Measurements from ENCODE around the gene ARFGEF2.

GRCh38 chr20:48958743-48959142, 37.2 kb downstream of the ARFGEF2 start:
- TF ChIP-seq CTCF (IDR thresholded peaks at IDR 0.05) (no peak), POLR2A (IDR thresholded peaks at IDR 0.05) (no peak)

Data from lower leg skin (tissue), 3 donors.